HCT116 (cell line): ENCODE measurements around the gene RHBDF2. TPM values are rescaled to one million over a fixed set of nuclear protein-coding genes. Genes with fewer than 3 reads are reported as not detected.

ENCODE experiments used
- ATAC-seq: fragments of 200-7000 bp; cut with Tn5 transposase; 2 replicates; pipeline ENCODE4 v1.9.1; 2020; ENCODE audit warnings: mild to moderate bottlenecking, moderate library complexity
- BruUV-seq: library from RNA; stranded (reverse); fragments of 400-500 nt; replicated peaks from 2 replicates; lab custom pipeline; 2021; lab: Mats Ljungman, UMichigan
- CTCF ChIA-PET: fragments of 300-600 bp; sonication (Branson Sonifier 250); formaldehyde crosslinking; loops from one replicate; lab custom pipeline; 2021; ENCODE audit warnings: antibody characterized with exemption; lab: Charles Lee
- POLR2A ChIA-PET: fragments of 300-600, 350-600 bp; sonication (Branson Sonifier 250); formaldehyde crosslinking; loops from one replicate; lab custom pipeline; 2021; ENCODE audit warnings: antibody characterized with exemption; lab: Charles Lee
- RAD21 ChIA-PET, 2 experiments: fragments of 300-600 bp; sonication (Branson Sonifier 250); formaldehyde crosslinking; loops; one replicate each; lab custom pipeline; 2023; ENCODE audit warnings: low total read pairs in 2 of 2; ENCODE audit not compliant: uncharacterized antibody in 2 of 2, unreplicated experiment in 2 of 2, low non-redundant PET in 1 of 2; lab: Charles Lee
- DNase-seq: peaks from one replicate; pipeline ENCODE4 v3.0.0-alpha.2; 2010; ENCODE audit warnings: low read depth, low spot score
- H2AFZ ChIP-seq: fragments of 200-600 bp; shearing (Covaris generic), sonication (generic); 2 replicates; pipeline ENCODE4 v1.6.1; 2017; ENCODE audit warnings: low read depth, mixed run types, mixed read lengths, antibody characterized with exemption, low read length; ENCODE audit not compliant: poor library complexity, severe bottlenecking
- H3K27ac ChIP-seq: 2 replicates; pipeline ENCODE4 v1.5.1; 2012; ENCODE audit warnings: low read depth, low read length
- H3K27me3 ChIP-seq: fragments of 200-600 bp; sonication (generic); 2 replicates; pipeline ENCODE4 v1.6.1; 2016; ENCODE audit warnings: mixed run types, low read length, mixed read lengths; ENCODE audit not compliant: insufficient read depth
- H3K36me3 ChIP-seq, 2 experiments: fragments of 200-500 bp in 1 of 2; fragments of 200-600 bp in 1 of 2; sonication (Bioruptor generic) in 1 of 2; sonication (generic) in 1 of 2; 2 replicates each; pipeline versions ENCODE4 v1.5.1 to v1.6.1; 2014 to 2016; ENCODE audit warnings: low read length in 2 of 2, inconsistent platforms in 1 of 2, mixed read lengths in 1 of 2, mixed run types in 1 of 2; ENCODE audit not compliant: insufficient read depth in 2 of 2, control insufficient read depth in 1 of 2
- H3K4me1 ChIP-seq, 2 experiments: fragments of 200-600 bp in 1 of 2; sonication (generic) in 1 of 2; 2 replicates each; pipeline versions ENCODE4 v1.5.1 to v1.6.1; 2012 to 2017; ENCODE audit warnings: low read length in 2 of 2, inconsistent platforms in 1 of 2, mild to moderate bottlenecking in 1 of 2, mixed read lengths in 1 of 2, mixed run types in 1 of 2, moderate library complexity in 1 of 2; ENCODE audit not compliant: insufficient read depth in 2 of 2, control insufficient read depth in 1 of 2
- H3K4me2 ChIP-seq: fragments of 200-600 bp; sonication (generic); 2 replicates; pipeline ENCODE4 v1.6.1; 2017; ENCODE audit warnings: mixed run types, low read length, mixed read lengths
- H3K4me3 ChIP-seq, 2 experiments: fragments of 200-600 bp in 1 of 2; sonication (generic) in 1 of 2; replicated peaks in 1 of 2; 2 replicates each; pipeline ENCODE4 v1.5.1; 2011 to 2016; ENCODE audit warnings: low read length in 2 of 2, control low read depth in 1 of 2, low read depth in 1 of 2, mild to moderate bottlenecking in 1 of 2, mixed read lengths in 1 of 2, mixed run types in 1 of 2
- H3K79me2 ChIP-seq: fragments of 200-600 bp; sonication (generic); 2 replicates; pipeline ENCODE4 v1.6.1; 2017; ENCODE audit warnings: mild to moderate bottlenecking, mixed run types, low read length, moderate library complexity, mixed read lengths; ENCODE audit not compliant: insufficient read depth
- H3K9ac ChIP-seq: fragments of 200-600 bp; sonication (generic); 2 replicates; pipeline ENCODE4 v1.6.1; 2016; ENCODE audit warnings: low read length, mixed read lengths
- H3K9me2 ChIP-seq: fragments of 200-600 bp; sonication (generic), shearing (Covaris generic); 2 replicates; pipeline ENCODE4 v1.6.1; 2017; ENCODE audit warnings: mixed run types, mild to moderate bottlenecking, moderate library complexity; ENCODE audit not compliant: insufficient read depth
- H3K9me3 ChIP-seq, 2 experiments: fragments of 200-500 bp in 1 of 2; fragments of 200-600 bp in 1 of 2; sonication (Bioruptor generic) in 1 of 2; sonication (generic) in 1 of 2; 2 replicates each; pipeline ENCODE4 v1.6.1; 2014 to 2017; ENCODE audit warnings: low read length in 2 of 2, mixed read lengths in 2 of 2, inconsistent platforms in 1 of 2, low read depth in 1 of 2, mild to moderate bottlenecking in 1 of 2, mixed run types in 1 of 2, moderate library complexity in 1 of 2; ENCODE audit not compliant: control insufficient read depth in 1 of 2, insufficient read depth in 1 of 2
- H4K20me1 ChIP-seq: fragments of 200-600 bp; sonication (generic), shearing (Covaris generic); 2 replicates; pipeline ENCODE4 v1.6.1; 2017; ENCODE audit warnings: mixed run types, mild to moderate bottlenecking, moderate library complexity; ENCODE audit not compliant: insufficient read depth
- CBX3 ChIP-seq: IDR thresholded peaks from 2 replicates; pipeline ENCODE4 v1.6.1; 2012; ENCODE audit warnings: low read depth
- EGR1 ChIP-seq: IDR thresholded peaks from 2 replicates; pipeline ENCODE4 v1.6.1; 2012; ENCODE audit warnings: low read depth
- ELF1 ChIP-seq: IDR thresholded peaks from 2 replicates; pipeline ENCODE4 v1.6.1; 2012; ENCODE audit warnings: low read depth, borderline replicate concordance
- EZH2phosphoT487 ChIP-seq: fragments of 200-600 bp; IDR thresholded peaks from 2 replicates; pipeline ENCODE4 v1.6.1; 2018; ENCODE audit warnings: antibody characterized with exemption, borderline replicate concordance
- FOSL1 ChIP-seq: IDR thresholded peaks from 2 replicates; pipeline ENCODE4 v1.6.1; 2012; ENCODE audit warnings: low read depth
- POLR2A ChIP-seq: IDR thresholded peaks from 2 replicates; pipeline ENCODE4 v1.7.0; 2011; ENCODE audit warnings: borderline replicate concordance; ENCODE audit not compliant: insufficient read depth, insufficient read length; ENCODE audit errors: extremely low read depth
- RAD21 ChIP-seq: IDR thresholded peaks from 2 replicates; pipeline ENCODE4 v1.6.1; 2012; ENCODE audit warnings: low read depth, mild to moderate bottlenecking
- SP1 ChIP-seq: IDR thresholded peaks from 2 replicates; pipeline ENCODE4 v1.6.1; 2012; ENCODE audit warnings: low read depth
- SRF ChIP-seq: IDR thresholded peaks from 2 replicates; pipeline ENCODE4 v1.6.1; 2012; ENCODE audit warnings: low read depth
- TCF7L2 ChIP-seq: IDR thresholded peaks from 2 replicates; pipeline ENCODE4 v1.7.0; 2011; ENCODE audit warnings: borderline replicate concordance, inconsistent platforms; ENCODE audit not compliant: insufficient read depth, insufficient read length; ENCODE audit errors: extremely low read depth
- YY1 ChIP-seq: IDR thresholded peaks from 2 replicates; pipeline ENCODE4 v1.6.1; 2011; ENCODE audit warnings: low read length, low read depth, moderate library complexity, mild to moderate bottlenecking; ENCODE audit not compliant: insufficient replicate concordance; ENCODE audit errors: extremely low read depth
- intact Hi-C: fragments of 100-400 bp; cut with micrococcal nuclease; formaldehyde crosslinking; loops from 2 replicates; pipeline ENCODE4 v1.10.0; 2022
- total RNA-seq: library from RNA; stranded (reverse); gene quantifications from one replicate; pipeline ENCODE4 v1.2.1, GENCODE V29; 2021; ENCODE audit not compliant: unreplicated experiment
- TF ChIP-seq, protein P1 (sequence below): IDR thresholded peaks from 2 replicates; pipeline ENCODE4 v1.6.1; 2012; ENCODE audit warnings: low read depth
- TF ChIP-seq, protein P2 (sequence below): IDR thresholded peaks from 2 replicates; pipeline ENCODE4 v1.6.1; 2012
- TF ChIP-seq, protein P3 (sequence below), 3 experiments: fragments of 200-600 bp in 1 of 3; sonication (generic) in 1 of 3; IDR thresholded peaks in 2 of 3; conservative IDR thresholded peaks in 1 of 3; 2 replicates each; pipeline ENCODE4 v1.5.1; 2012 to 2017; ENCODE audit warnings: low read depth in 2 of 3, low read length in 2 of 3, antibody characterized with exemption in 1 of 3, borderline replicate concordance in 1 of 3, control low read depth in 1 of 3, mild to moderate bottlenecking in 1 of 3, mixed read lengths in 1 of 3, mixed run types in 1 of 3, moderate library complexity in 1 of 3; ENCODE audit not compliant: insufficient read depth in 1 of 3

The RHBDF2 gene
- total RNA-seq, 1 experiment from 2014 or later, result 61.1 TPM

DNA sequence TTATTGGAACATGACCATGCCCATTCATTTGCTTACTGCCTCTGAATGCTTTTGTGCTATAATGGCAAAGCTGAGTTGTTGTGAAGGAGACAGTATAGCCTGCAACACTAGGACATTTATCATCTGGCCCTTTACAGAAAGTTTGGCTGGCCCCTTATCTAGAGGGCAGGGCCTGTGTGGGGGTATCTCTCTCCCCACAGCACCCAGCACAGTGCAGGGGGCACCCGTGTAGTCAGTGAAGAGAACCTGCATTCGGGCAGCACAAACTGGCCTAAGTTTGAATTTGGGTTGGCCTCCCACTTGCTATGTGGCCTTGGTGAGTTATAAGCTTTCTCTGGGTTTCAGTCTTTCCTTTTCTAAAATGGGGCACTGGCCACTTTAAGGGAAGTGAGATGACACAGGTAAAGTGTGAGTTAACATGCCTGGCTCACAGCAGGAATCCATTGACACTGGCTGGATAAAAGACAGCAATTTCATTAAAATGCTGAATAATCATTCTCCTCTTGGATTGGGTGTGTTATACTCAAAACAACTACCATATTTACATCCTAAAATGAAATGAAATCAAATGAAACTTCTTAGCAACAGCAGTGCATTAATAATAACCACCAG is 60.4 kb downstream of the RHBDF2 start:
- intact Hi-C loops, result no loop called here
- no TSS peak for BruUV-seq
- peaks cover 5% of the 10 kb centered on the region; the same call in 1 of the 2 replicates for H4K20me1 ChIP-seq
- H3K27me3 ChIP-seq, result no peaks in the 10 kb centered on the region
- H2AFZ ChIP-seq, result no peak overlapping the region
- H3K9me2 ChIP-seq, result no peaks in the 10 kb centered on the region
- no peak overlapping the region for H3K27ac ChIP-seq
- peaks cover 10 to 40% of the 10 kb centered on the region in 2 experiments for H3K4me1 ChIP-seq
- H3K9ac ChIP-seq, result no peak overlapping the region
- no peaks in the 10 kb centered on the region for H3K36me3 ChIP-seq
- DNase-seq, result no peak
- H3K4me2 ChIP-seq, result no peak overlapping the region
- no peak for ATAC-seq
- H3K9me3 ChIP-seq, result no peaks in the 10 kb centered on the region
- ChIA-PET POLR2A (no interaction called here), RAD21 (no interaction called here), CTCF (no interaction called here)
- peaks cover 97% of the 10 kb centered on the region for H3K79me2 ChIP-seq
- TF ChIP-seq, protein P1, sequence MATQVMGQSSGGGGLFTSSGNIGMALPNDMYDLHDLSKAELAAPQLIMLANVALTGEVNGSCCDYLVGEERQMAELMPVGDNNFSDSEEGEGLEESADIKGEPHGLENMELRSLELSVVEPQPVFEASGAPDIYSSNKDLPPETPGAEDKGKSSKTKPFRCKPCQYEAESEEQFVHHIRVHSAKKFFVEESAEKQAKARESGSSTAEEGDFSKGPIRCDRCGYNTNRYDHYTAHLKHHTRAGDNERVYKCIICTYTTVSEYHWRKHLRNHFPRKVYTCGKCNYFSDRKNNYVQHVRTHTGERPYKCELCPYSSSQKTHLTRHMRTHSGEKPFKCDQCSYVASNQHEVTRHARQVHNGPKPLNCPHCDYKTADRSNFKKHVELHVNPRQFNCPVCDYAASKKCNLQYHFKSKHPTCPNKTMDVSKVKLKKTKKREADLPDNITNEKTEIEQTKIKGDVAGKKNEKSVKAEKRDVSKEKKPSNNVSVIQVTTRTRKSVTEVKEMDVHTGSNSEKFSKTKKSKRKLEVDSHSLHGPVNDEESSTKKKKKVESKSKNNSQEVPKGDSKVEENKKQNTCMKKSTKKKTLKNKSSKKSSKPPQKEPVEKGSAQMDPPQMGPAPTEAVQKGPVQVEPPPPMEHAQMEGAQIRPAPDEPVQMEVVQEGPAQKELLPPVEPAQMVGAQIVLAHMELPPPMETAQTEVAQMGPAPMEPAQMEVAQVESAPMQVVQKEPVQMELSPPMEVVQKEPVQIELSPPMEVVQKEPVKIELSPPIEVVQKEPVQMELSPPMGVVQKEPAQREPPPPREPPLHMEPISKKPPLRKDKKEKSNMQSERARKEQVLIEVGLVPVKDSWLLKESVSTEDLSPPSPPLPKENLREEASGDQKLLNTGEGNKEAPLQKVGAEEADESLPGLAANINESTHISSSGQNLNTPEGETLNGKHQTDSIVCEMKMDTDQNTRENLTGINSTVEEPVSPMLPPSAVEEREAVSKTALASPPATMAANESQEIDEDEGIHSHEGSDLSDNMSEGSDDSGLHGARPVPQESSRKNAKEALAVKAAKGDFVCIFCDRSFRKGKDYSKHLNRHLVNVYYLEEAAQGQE, result no peak
- no peak for TF ChIP-seq ELF1
- TF ChIP-seq TCF7L2, result no peak
- no peak for TF ChIP-seq POLR2A
- no peak for TF ChIP-seq CBX3
- TF ChIP-seq, protein P2, sequence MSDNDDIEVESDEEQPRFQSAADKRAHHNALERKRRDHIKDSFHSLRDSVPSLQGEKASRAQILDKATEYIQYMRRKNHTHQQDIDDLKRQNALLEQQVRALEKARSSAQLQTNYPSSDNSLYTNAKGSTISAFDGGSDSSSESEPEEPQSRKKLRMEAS, result no peak
- TF ChIP-seq SRF, result no peak
- no peak for TF ChIP-seq SP1
- no peak for TF ChIP-seq FOSL1
- TF ChIP-seq, protein P3, sequence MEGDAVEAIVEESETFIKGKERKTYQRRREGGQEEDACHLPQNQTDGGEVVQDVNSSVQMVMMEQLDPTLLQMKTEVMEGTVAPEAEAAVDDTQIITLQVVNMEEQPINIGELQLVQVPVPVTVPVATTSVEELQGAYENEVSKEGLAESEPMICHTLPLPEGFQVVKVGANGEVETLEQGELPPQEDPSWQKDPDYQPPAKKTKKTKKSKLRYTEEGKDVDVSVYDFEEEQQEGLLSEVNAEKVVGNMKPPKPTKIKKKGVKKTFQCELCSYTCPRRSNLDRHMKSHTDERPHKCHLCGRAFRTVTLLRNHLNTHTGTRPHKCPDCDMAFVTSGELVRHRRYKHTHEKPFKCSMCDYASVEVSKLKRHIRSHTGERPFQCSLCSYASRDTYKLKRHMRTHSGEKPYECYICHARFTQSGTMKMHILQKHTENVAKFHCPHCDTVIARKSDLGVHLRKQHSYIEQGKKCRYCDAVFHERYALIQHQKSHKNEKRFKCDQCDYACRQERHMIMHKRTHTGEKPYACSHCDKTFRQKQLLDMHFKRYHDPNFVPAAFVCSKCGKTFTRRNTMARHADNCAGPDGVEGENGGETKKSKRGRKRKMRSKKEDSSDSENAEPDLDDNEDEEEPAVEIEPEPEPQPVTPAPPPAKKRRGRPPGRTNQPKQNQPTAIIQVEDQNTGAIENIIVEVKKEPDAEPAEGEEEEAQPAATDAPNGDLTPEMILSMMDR (IDR thresholded peaks at IDR 0.05 in 2 of 3, conservative IDR thresholded peaks at IDR 0.05 in 1 of 3; ENCODE audit: borderline replicate concordance in 1 of 3, insufficient read depth in 1 of 3, low read depth in 2 of 3, low read length in 2 of 3), result no peak
- TF ChIP-seq YY1, result no peak
- no peak for TF ChIP-seq RAD21
- TF ChIP-seq EGR1, result no peak
- TF ChIP-seq EZH2phosphoT487, result no peak
- no peak overlapping the region for H3K4me3 ChIP-seq
